OCI-LY1 (cell line): ENCODE measurements around the gene ANTKMT.

Source experiments
- H2AFZ ChIP-seq: fragments of 200-600 bp; sonication (generic), shearing (Covaris generic); 2 replicates; pipeline ENCODE4 v1.6.0; 2014; ENCODE audit warnings: antibody characterized with exemption, mild to moderate bottlenecking, low read length
- H3F3A ChIP-seq: fragments of 200-600 bp; sonication (generic), shearing (Covaris generic); 2 replicates; pipeline ENCODE4 v1.6.0; 2014; ENCODE audit warnings: mild to moderate bottlenecking, antibody characterized with exemption, low read length, moderate library complexity; ENCODE audit not compliant: insufficient read depth
- H3K27ac ChIP-seq: fragments of 200-600 bp; sonication (generic); 2 replicates; pipeline ENCODE4 v1.5.1; 2014; ENCODE audit warnings: low read length, mixed run types, mild to moderate bottlenecking, low read depth; ENCODE audit not compliant: poor library complexity, severe bottlenecking
- H3K27me3 ChIP-seq: fragments of 200-600 bp; sonication (generic); 2 replicates; pipeline ENCODE4 v1.6.0; 2014; ENCODE audit warnings: antibody characterized with exemption, mild to moderate bottlenecking, low read length, moderate library complexity; ENCODE audit not compliant: insufficient read depth
- H3K36me3 ChIP-seq: fragments of 200-600 bp; sonication (generic); 2 replicates; pipeline ENCODE4 v1.6.1; 2014; ENCODE audit warnings: mild to moderate bottlenecking, antibody characterized with exemption, low read length, moderate library complexity, mixed read lengths; ENCODE audit not compliant: insufficient read depth
- H3K4me1 ChIP-seq: fragments of 200-600 bp; sonication (generic); 2 replicates; pipeline ENCODE4 v1.5.1; 2014; ENCODE audit warnings: mild to moderate bottlenecking, low read length, moderate library complexity; ENCODE audit not compliant: insufficient read depth, severe bottlenecking
- H3K4me2 ChIP-seq: fragments of 200-600 bp; sonication (generic), shearing (Covaris generic); 2 replicates; pipeline ENCODE4 v1.6.1; 2014; ENCODE audit warnings: low read length
- H3K4me3 ChIP-seq: fragments of 200-600 bp; sonication (generic); 2 replicates; pipeline ENCODE4 v1.5.1; 2014; ENCODE audit warnings: low read length, low read depth, mild to moderate bottlenecking, mixed read lengths; ENCODE audit not compliant: poor library complexity, severe bottlenecking
- H3K79me2 ChIP-seq: fragments of 200-600 bp; shearing (Covaris generic); 2 replicates; pipeline ENCODE4 v1.6.1; 2016; ENCODE audit warnings: mixed run types, low read length, mixed read lengths; ENCODE audit not compliant: insufficient read depth
- H3K9ac ChIP-seq: fragments of 200-600 bp; sonication (generic), shearing (Covaris generic); 2 replicates; pipeline ENCODE4 v1.6.1; 2014; ENCODE audit warnings: mild to moderate bottlenecking, low read length, mixed read lengths
- H3K9me2 ChIP-seq: fragments of 200-600 bp; sonication (generic), shearing (Covaris generic); 2 replicates; pipeline ENCODE4 v1.6.1; 2014; ENCODE audit warnings: low read depth, mild to moderate bottlenecking, low read length, mixed read lengths
- H3K9me3 ChIP-seq: fragments of 200-600 bp; shearing (Covaris generic); 2 replicates; pipeline ENCODE4 v1.6.1; 2014; ENCODE audit warnings: low read length, mixed read lengths
- H4K20me1 ChIP-seq: fragments of 200-600 bp; sonication (generic), shearing (Covaris generic); 2 replicates; pipeline ENCODE4 v1.6.0; 2016; ENCODE audit warnings: mild to moderate bottlenecking, low read length; ENCODE audit not compliant: insufficient read depth
- CTCF ChIP-seq: fragments of 200-600 bp; sonication (generic), shearing (Covaris generic); IDR thresholded peaks from 2 replicates; pipeline ENCODE4 v1.5.1; 2017; ENCODE audit warnings: mild to moderate bottlenecking, antibody characterized with exemption, low read length, moderate library complexity, mixed read lengths
- EZH2 ChIP-seq: fragments of 200-600 bp; sonication (generic), shearing (Covaris generic); IDR thresholded peaks from 2 replicates; pipeline ENCODE4 v1.8.0; 2017; ENCODE audit warnings: borderline replicate concordance, mixed run types, mild to moderate bottlenecking, antibody characterized with exemption, low read length, moderate library complexity, mixed read lengths

Gene ANTKMT

GRCh38 chr16:676913-677312, 44.0 kb upstream of the ANTKMT start:
- H3F3A ChIP-seq = no peaks in the 10 kb centered on the region
- H3K79me2 ChIP-seq = 0 out of 2 replicates have a peak, but pooled peaks cover 8% of the 10 kb centered on the region
- H3K9ac ChIP-seq = no peak overlapping the region
- no peaks in the 10 kb centered on the region for H3K27me3 ChIP-seq
- H3K9me2 ChIP-seq = no peaks in the 10 kb centered on the region
- no peak for TF ChIP-seq CTCF
- TF ChIP-seq EZH2 = no peak
- H3K4me2 ChIP-seq = peak overlapping the region; percentile 18; the same call in 1 of the 2 replicates
- no peak overlapping the region for H3K27ac ChIP-seq
- H4K20me1 ChIP-seq = no peaks in the 10 kb centered on the region
- H3K9me3 ChIP-seq = no peaks in the 10 kb centered on the region
- no peak overlapping the region for H2AFZ ChIP-seq
- H3K4me1 ChIP-seq = peaks cover 27% of the 10 kb centered on the region
- peaks cover 37% of the 10 kb centered on the region for H3K36me3 ChIP-seq
- no peak overlapping the region for H3K4me3 ChIP-seq

- no peak for TF ChIP-seq EZH2
- TF ChIP-seq CTCF = no peak
- Histone ChIP-seq H3K27me3 (no peaks in the 10 kb centered on the region), H3K9me3 (no peaks in the 10 kb centered on the region), H4K20me1 (no peaks in the 10 kb centered on the region), H3K4me2 (peak overlapping the region; percentile 18; the same call in 1 of the 2 replicates), H2AFZ (no peak overlapping the region), H3K4me1 (peaks cover 33% of the 10 kb centered on the region), H3K36me3 (peaks cover 37% of the 10 kb centered on the region), H3K27ac (no peak overlapping the region), H3F3A (no peaks in the 10 kb centered on the region), H3K9me2 (no peaks in the 10 kb centered on the region), H3K9ac (no peak overlapping the region), H3K79me2 (0 out of 2 replicates have a peak, but pooled peaks cover 8% of the 10 kb centered on the region), H3K4me3 (no peak overlapping the region)
Measured at GRCh38 chr16:677316-678190, 43.4 kb upstream of the ANTKMT start.

GRCh38 chr16:678209-678857, 42.6 kb upstream of the ANTKMT start:
- H3K9ac ChIP-seq = no peak overlapping the region
- H3K4me1 ChIP-seq = peaks cover 41% of the 10 kb centered on the region
- H3K27ac ChIP-seq = peak overlapping the region; percentile 27

More at GRCh38 chr16:678209-678857, 42.6 kb upstream of the ANTKMT start:
- no peaks in the 10 kb centered on the region for H4K20me1 ChIP-seq
- no peaks in the 10 kb centered on the region for H3F3A ChIP-seq
- H3K36me3 ChIP-seq = peaks cover 37% of the 10 kb centered on the region
- H2AFZ ChIP-seq = no peak overlapping the region
- no peak overlapping the region for H3K4me2 ChIP-seq
- H3K9me3 ChIP-seq = no peaks in the 10 kb centered on the region
- no peak overlapping the region for H3K4me3 ChIP-seq
- 0 out of 2 replicates have a peak, but pooled peaks cover 8% of the 10 kb centered on the region for H3K79me2 ChIP-seq
- no peaks in the 10 kb centered on the region for H3K9me2 ChIP-seq
- H3K27me3 ChIP-seq = no peaks in the 10 kb centered on the region
- TF ChIP-seq EZH2 (no peak), CTCF (no peak)
